Measurements from ENCODE around the gene GREM2.

GREM2 gene

DNA sequence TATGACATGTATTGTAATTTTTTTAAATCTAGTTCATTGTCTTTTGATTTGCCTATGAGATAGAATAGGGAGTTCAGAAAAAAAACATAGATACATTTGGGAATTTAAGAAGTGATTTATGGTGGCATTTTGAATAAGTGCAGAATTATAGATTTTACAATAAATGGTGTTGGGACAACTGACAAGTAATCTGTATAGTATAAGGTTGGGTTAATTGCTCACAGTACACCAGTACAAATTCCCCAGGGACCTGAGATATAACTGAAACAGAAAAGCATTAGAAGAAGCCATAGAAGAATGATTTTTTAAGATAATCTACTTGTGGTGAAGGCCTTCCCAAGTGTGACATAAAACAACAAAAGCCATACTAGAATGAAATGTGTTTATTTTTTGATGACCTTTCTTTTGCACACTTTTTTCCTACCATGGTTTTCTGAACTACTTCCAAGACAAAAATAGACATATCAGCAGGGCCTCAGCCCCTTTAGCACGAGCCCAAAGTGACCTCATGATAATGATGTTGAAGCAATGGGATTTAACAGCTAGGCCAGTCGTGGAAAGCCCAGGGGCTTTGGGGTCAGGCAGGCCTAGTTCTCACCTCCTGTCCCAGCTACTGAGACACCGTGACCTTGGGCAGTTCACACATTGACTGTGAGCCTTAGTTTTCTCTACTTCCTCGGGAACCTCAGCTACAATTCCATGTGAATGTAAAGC, 87.4 kb downstream of the GREM2 start:
- H3K4me3 ChIP-seq (ENCODE audit: low read depth, low read length), result no peak overlapping the region
- TF ChIP-seq, protein P1, sequence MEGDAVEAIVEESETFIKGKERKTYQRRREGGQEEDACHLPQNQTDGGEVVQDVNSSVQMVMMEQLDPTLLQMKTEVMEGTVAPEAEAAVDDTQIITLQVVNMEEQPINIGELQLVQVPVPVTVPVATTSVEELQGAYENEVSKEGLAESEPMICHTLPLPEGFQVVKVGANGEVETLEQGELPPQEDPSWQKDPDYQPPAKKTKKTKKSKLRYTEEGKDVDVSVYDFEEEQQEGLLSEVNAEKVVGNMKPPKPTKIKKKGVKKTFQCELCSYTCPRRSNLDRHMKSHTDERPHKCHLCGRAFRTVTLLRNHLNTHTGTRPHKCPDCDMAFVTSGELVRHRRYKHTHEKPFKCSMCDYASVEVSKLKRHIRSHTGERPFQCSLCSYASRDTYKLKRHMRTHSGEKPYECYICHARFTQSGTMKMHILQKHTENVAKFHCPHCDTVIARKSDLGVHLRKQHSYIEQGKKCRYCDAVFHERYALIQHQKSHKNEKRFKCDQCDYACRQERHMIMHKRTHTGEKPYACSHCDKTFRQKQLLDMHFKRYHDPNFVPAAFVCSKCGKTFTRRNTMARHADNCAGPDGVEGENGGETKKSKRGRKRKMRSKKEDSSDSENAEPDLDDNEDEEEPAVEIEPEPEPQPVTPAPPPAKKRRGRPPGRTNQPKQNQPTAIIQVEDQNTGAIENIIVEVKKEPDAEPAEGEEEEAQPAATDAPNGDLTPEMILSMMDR (IDR thresholded peaks at IDR 0.05; ENCODE audit: borderline replicate concordance, insufficient read depth, low read depth, low read length), result no peak

DNA sequence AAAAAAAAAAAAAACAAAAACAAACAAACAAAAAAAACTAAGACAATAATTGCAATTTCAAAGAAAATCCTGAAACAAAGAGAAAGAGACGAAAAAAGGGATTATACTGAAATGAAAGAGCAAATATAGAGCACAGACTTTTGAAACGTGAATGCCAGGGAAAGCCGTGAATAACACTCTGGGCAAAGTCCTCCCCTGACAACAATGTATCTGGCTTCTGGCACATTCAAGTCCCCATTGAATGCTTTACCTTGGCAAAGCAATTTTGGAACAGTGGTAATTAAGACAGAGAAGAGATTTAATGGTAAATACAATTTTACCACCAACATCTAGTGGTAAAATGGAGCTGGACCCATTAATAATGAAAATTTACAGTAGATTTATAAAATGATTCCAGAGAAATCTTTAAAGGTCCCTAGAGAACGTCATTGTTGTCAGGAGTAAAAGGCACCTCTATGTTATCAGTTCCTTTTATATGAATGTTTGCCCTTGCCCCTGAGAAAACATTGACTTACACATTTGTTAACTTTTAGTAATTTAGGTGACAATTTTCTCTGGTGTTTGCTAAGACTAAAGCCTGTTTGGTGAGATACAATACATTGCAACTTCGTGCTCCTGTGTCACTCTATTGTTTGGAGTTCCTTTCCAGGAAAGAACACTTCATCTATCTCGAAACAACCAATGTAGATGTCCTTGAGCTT, 89.7 kb downstream of the GREM2 start:
- TF ChIP-seq, protein P1 (IDR thresholded peaks at IDR 0.05; ENCODE audit: borderline replicate concordance, insufficient read depth, low read depth, low read length), result no peak
- no peak overlapping the region for H3K4me3 ChIP-seq (ENCODE audit: low read depth, low read length)

DNA sequence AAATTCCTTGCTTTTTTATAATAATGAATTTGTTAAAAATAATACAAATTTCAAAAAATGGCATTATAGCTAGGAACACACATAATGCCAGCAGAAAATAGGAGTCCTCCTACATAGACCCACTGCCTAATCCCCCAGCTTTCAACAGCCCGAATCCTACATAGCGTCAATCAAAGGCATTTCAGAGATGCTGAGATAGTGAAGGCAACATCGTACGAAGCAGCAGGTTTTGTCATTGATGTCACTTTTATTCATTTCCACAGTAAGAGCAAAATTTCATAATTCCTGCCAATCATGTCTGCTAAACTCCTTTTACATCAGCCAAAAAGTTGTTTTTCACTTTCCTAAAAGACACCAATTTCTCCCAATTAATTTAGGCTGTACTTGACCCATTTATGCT, 94.1 kb downstream of the GREM2 start:
- TF ChIP-seq, protein P1 (IDR thresholded peaks at IDR 0.05; ENCODE audit: borderline replicate concordance, insufficient read depth, low read depth, low read length), result no peak
- no peak overlapping the region for H3K4me3 ChIP-seq (ENCODE audit: low read depth, low read length)

DNA sequence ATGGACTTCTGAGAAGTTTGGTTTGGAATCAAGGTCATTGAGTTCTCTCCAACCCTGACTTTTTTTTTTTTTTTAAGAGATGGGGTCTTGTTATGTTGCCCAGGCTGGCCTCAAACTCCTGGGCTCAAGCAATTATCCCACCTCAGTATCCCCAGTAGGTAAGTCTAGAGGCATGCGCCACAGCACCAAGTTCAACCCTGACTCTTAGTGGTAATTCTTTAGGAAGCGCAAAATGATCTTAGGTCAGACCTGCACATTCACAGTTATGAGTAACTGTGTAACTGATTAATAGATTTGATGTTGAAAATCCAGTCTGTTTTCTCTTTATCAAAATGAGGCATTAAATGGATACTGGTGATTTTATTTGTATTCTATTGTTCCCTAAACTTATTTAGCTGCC, 95.9 kb downstream of the GREM2 start:
- TF ChIP-seq, protein P1 (IDR thresholded peaks at IDR 0.05; ENCODE audit: borderline replicate concordance, insufficient read depth, low read depth, low read length), result no peak
- H3K4me3 ChIP-seq (ENCODE audit: low read depth, low read length), result no peak overlapping the region

DNA sequence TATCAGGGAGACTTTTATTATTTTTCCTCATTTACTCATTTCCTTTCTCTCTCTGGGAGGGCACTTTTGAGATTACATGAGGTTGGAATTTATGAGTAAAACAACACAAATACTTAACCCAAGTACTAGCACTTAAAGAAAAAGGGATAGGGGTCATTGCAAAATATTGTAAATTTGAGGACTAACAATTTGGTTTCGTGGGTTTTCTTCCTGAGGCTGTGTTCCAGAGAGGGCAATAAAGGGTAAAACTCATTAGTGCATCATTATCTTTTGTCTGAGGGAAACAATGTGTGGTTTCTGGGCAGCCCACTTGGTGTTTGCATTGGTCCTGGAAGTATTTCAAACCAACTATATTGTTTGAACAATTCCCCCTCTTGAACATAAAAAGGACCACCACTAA, 96.5 kb downstream of the GREM2 start:
- no peak overlapping the region for H3K4me3 ChIP-seq (ENCODE audit: low read depth, low read length)
- TF ChIP-seq, protein P1 (IDR thresholded peaks at IDR 0.05; ENCODE audit: borderline replicate concordance, insufficient read depth, low read depth, low read length), result no peak

DNA sequence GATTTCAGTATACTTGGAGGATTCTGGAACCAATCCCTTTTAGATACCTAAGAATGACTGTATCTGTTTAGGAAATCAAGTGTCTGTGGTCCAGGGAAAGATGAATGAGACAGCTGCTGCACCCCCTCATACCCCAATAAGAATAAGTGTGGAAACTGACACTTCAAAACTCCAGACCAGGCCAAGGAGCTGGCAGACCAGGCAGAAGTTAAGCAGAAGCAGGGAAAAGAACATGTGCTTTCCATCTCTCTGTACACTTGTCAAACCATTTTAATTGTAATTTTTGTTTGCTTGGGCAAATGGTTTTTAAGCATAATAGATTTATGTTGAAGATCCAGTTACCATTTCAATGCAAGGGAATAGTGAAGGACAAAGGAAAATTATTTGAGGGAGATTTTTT, 100.2 kb downstream of the GREM2 start:
- TF ChIP-seq, protein P1 (IDR thresholded peaks at IDR 0.05; ENCODE audit: borderline replicate concordance, insufficient read depth, low read depth, low read length), result no peak
- no peak overlapping the region for H3K4me3 ChIP-seq (ENCODE audit: low read depth, low read length)

DNA sequence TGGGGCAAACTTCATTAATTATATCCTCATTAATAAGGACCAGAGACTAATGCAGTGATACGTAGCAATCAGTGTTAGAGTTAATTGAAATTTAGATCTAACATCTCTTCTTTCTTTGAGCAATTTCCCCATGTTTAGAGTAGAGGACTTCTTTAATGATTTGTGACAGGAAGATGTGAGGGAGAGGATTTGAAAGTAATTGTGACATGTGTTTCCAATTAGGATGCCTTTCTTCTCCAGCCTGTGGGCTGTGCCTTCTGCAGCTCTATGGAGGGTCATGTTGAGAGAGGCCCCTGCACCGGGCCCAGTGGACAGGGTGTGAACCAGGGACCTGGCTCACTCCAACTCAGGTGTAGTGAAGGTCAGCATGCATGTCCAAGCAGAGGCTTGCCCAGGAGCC, 103.0 kb downstream of the GREM2 start:
- TF ChIP-seq, protein P1 (IDR thresholded peaks at IDR 0.05; ENCODE audit: borderline replicate concordance, insufficient read depth, low read depth, low read length), result no peak
- no peak overlapping the region for H3K4me3 ChIP-seq (ENCODE audit: low read depth, low read length)
